BJ (cell line): ENCODE measurements around the gene RASEF. TPM values are rescaled to one million over a fixed set of nuclear protein-coding genes. Genes with fewer than 3 reads are reported as not detected.

Experiments
- CTCF ChIA-PET: fragments of 350-600 bp; formaldehyde crosslinking; extraction: SDS; loops from one replicate; lab custom pipeline; 2021; ENCODE audit warnings: antibody characterized with exemption, inconsistent platforms; lab: Yijun Ruan, JAX
- POLR2A ChIA-PET: fragments of 300-600 bp; sonication (Branson Sonifier 250); formaldehyde crosslinking; extraction: SDS; loops from one replicate; lab custom pipeline; 2021; ENCODE audit warnings: antibody characterized with exemption; lab: Charles Lee
- DNase-seq: peaks from one replicate; pipeline ENCODE4 v3.0.0-alpha.2; 2011; ENCODE audit warnings: low read depth
- H3K27me3 ChIP-seq: 2 replicates; pipeline ENCODE4 v1.6.0; 2011; ENCODE audit warnings: low read length; ENCODE audit not compliant: control insufficient read depth, insufficient read depth
- H3K36me3 ChIP-seq: 2 replicates; pipeline ENCODE4 v1.5.1; 2011; ENCODE audit warnings: low read length; ENCODE audit not compliant: control insufficient read depth, insufficient read depth
- H3K4me3 ChIP-seq: 2 replicates; pipeline ENCODE4 v1.5.1; 2011; ENCODE audit warnings: low read depth, mild to moderate bottlenecking, control low read depth, low read length
- polyA plus RNA-seq: library from polyadenylated mRNA; depleted of rRNA; stranded (reverse); fragments of >200 nt; gene quantifications from 2 replicates; pipeline ENCODE4 v1.2.3, GENCODE V29; 2011
- TF ChIP-seq, protein P1 (sequence below): IDR thresholded peaks from 2 replicates; pipeline ENCODE4 v1.5.1; 2011; ENCODE audit warnings: low read depth, mild to moderate bottlenecking, control low read depth, inconsistent platforms, low read length, moderate library complexity; ENCODE audit not compliant: insufficient read depth

RASEF gene
- polyA plus RNA-seq, 1 experiment: not detected

DNA sequence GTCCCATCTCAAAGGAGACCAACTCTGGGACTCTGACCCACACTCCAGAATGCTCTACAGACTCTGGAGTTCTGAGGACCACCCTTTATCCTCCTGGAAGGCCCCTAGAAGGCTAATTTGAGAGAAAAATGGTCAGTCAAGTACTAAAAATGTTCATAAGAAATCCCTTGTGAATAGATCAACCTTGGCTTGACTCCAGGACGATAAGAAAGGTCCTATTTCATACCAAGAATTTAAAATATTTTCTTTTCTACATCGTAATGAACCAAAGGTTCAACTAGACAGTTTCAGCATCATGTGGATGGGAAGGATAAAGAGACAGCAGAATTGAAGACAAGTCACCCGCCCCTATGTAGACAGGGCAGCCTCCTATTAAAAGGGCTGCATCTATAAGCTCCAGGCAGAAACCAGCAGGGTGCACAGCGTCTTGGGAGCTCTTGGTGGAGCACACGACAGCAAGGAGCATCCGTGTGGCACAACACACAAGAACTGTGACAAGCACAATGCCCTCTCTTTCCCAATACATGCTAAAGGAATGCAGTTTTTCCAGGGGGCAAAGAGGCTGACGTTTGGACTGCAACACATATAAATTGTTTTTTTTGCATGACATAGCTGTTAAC lies 38.3 kb downstream of the RASEF start:
- TF ChIP-seq, protein P1, sequence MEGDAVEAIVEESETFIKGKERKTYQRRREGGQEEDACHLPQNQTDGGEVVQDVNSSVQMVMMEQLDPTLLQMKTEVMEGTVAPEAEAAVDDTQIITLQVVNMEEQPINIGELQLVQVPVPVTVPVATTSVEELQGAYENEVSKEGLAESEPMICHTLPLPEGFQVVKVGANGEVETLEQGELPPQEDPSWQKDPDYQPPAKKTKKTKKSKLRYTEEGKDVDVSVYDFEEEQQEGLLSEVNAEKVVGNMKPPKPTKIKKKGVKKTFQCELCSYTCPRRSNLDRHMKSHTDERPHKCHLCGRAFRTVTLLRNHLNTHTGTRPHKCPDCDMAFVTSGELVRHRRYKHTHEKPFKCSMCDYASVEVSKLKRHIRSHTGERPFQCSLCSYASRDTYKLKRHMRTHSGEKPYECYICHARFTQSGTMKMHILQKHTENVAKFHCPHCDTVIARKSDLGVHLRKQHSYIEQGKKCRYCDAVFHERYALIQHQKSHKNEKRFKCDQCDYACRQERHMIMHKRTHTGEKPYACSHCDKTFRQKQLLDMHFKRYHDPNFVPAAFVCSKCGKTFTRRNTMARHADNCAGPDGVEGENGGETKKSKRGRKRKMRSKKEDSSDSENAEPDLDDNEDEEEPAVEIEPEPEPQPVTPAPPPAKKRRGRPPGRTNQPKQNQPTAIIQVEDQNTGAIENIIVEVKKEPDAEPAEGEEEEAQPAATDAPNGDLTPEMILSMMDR: no peak
- ChIA-PET CTCF (interaction anchor here (1.2 kb wide), 1 partner anchor 10 kb away, joined by 3 read pairs; no protein-coding TSS in a partner anchor), POLR2A (no interaction called here)
- H3K4me3 ChIP-seq: no peak overlapping the region
- no peaks in the 10 kb centered on the region for H3K27me3 ChIP-seq
- H3K36me3 ChIP-seq: no peaks in the 10 kb centered on the region
- DNase-seq: no peak

DNA sequence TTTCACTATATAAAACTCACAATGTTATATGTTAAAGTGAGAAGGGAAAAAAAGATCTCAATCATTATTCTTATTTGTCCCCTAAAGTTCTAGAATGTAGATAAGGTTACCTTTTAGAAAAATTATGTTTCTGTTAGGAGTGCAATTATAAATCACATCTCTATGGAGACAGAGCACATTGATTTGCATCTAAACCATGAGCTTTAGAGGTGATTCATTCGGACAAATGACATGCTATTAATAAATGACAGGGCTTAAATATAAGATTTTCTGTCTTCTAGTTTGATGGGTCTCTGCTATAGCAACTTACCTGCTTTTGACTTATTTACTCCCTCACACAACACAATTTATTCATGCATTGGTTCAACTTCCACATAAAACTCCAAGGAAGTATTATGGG lies 39.8 kb downstream of the RASEF start:
- Histone ChIP-seq H3K36me3 (no peaks in the 10 kb centered on the region), H3K4me3 (no peak overlapping the region), H3K27me3 (no peaks in the 10 kb centered on the region)
- no peak for DNase-seq
- TF ChIP-seq, protein P1: no peak
- ChIA-PET POLR2A (no interaction called here), CTCF (no interaction called here)

DNA sequence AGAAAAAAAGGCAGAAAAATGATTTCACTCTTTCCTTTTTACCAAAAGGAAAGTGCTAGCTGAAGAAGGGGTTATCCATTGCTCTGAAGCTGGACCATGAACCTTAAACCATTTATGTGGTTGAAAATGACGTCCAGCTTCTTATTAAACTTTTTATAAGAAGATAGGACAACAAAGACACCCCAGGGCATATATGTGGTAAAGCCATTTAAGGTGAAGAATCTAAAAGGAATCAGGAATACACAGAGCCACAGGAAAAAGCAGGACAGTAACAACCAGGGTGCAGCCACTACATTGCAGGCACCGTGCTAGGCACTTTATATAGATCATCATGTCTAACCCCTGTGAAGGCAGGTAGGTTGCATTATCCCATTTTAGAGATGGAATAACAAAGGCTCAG lies 42.1 kb downstream of the RASEF start:
- ChIA-PET POLR2A (no interaction called here), CTCF (no interaction called here)
- Histone ChIP-seq H3K27me3 (no peaks in the 10 kb centered on the region; the same call in 1 of the 2 replicates), H3K4me3 (no peak overlapping the region), H3K36me3 (no peaks in the 10 kb centered on the region)
- DNase-seq: no peak
- TF ChIP-seq, protein P1: no peak

DNA sequence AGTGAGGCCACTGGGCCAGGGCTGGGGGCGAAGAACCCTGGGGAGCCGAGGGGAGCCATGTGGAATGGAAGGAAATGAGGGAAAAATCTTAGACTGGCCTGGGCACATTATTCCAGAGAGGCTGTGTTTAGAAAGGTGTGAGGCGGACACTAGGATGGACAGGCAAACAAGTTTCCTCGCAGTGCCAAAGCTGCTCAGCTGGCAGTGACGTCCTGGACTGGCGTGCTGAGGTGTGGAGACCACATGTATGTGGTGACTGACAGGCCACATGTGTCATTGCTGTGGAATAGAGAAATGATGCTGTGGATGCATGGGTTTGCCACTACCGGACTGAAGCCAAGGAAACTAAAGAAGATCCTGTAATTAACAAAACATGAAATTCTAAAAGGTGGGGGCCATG lies 42.6 kb downstream of the RASEF start:
- ChIA-PET POLR2A (no interaction called here), CTCF (no interaction called here)
- H3K36me3 ChIP-seq: no peaks in the 10 kb centered on the region
- H3K27me3 ChIP-seq: no peaks in the 10 kb centered on the region; the same call in 1 of the 2 replicates
- no peak for DNase-seq
- TF ChIP-seq, protein P1: no peak
- H3K4me3 ChIP-seq: no peak overlapping the region

DNA sequence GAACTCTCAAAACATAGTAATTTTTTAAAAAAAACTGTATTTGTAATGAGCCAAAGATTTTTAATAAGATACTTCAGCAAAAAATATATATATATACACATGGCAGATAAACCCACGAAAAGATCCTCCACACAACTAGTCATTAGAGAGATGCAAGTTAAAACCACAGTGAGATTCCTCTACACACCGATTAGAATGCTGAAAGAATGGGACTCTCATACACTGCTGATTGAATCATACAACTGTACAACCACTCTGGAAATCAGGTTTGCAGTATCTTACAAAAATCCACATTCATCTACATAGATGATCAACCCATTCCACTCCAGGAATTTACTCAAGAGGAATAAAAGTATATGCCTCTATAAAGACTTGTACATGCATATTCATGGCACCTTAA lies 43.7 kb downstream of the RASEF start:
- no peak for DNase-seq
- no peaks in the 10 kb centered on the region for H3K36me3 ChIP-seq
- TF ChIP-seq, protein P1: no peak
- ChIA-PET POLR2A (no interaction called here), CTCF (no interaction called here)
- H3K27me3 ChIP-seq: no peaks in the 10 kb centered on the region; the same call in 1 of the 2 replicates
- no peak overlapping the region for H3K4me3 ChIP-seq
